ENCODE results near the gene MISP. TPM values are rescaled to one million over a fixed set of nuclear protein-coding genes. Genes with fewer than 3 reads are reported as not detected.
A peak's percentile ranks its signal among the peaks of the same experiment; 100 is the strongest.

Gene MISP
- total and polyA plus RNA-seq, 2 of the 13 experiments (the other 11 are each of a cell fraction or from before 2014, with no cell fraction given), result 0.67 to 1.3 TPM

GRCh38 chr19:778910-779653 lies 28.2 kb downstream of the MISP start (continued):
- TF ChIP-seq ZNF773 (CRISPR knock-in tag; IDR thresholded peaks at IDR 0.05; ENCODE audit: borderline replicate concordance) (0 out of 2 replicates have a peak, but pooled peaks have one; percentile 62), GABPA (IDR thresholded peaks at IDR 0.05; ENCODE audit: low read depth, low read length) (no peak), GABPA (CRISPR knock-in tag; IDR thresholded peaks at IDR 0.05; ENCODE audit: low read depth) (peak; percentile 28; the same call in 1 of the 2 replicates), TAF1 (CRISPR knock-in tag; IDR thresholded peaks at IDR 0.05) (peak; percentile 51; the same call in 1 of the 2 replicates), ZNF136 (CRISPR knock-in tag; IDR thresholded peaks at IDR 0.05; ENCODE audit: low read depth) (0 out of 2 replicates have a peak, but pooled peaks have one; percentile 72), ZNF275 (CRISPR knock-in tag; IDR thresholded peaks at IDR 0.05; ENCODE audit: borderline replicate concordance) (no peak), ZBTB14 (CRISPR knock-in tag; IDR thresholded peaks at IDR 0.05) (peak; percentile 44; the same call in 1 of the 2 replicates), ZNF34 (CRISPR knock-in tag; IDR thresholded peaks at IDR 0.05; ENCODE audit: borderline replicate concordance) (no peak), ZNF138 (CRISPR knock-in tag; IDR thresholded peaks at IDR 0.05; ENCODE audit: low read depth) (peak; percentile 67; the same call in 1 of the 2 replicates), MTA3 (CRISPR knock-in tag; IDR thresholded peaks at IDR 0.05) (no peak), POGK (CRISPR knock-in tag; conservative IDR thresholded peaks at IDR 0.05) (0 out of 2 replicates have a peak, but pooled peaks have one; percentile 47), NRL (CRISPR knock-in tag; IDR thresholded peaks at IDR 0.05; ENCODE audit: borderline replicate concordance) (peak; percentile 72; the same call in 1 of the 2 replicates), SOX6 (IDR thresholded peaks at IDR 0.05) (no peak), SOX6 (CRISPR knock-in tag; IDR thresholded peaks at IDR 0.05) (peak; percentile 64)
- TF ChIP-seq, protein P1, sequence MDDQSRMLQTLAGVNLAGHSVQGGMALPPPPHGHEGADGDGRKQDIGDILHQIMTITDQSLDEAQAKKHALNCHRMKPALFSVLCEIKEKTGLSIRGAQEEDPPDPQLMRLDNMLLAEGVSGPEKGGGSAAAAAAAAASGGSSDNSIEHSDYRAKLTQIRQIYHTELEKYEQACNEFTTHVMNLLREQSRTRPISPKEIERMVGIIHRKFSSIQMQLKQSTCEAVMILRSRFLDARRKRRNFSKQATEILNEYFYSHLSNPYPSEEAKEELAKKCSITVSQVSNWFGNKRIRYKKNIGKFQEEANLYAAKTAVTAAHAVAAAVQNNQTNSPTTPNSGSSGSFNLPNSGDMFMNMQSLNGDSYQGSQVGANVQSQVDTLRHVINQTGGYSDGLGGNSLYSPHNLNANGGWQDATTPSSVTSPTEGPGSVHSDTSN (CRISPR knock-in tag; IDR thresholded peaks at IDR 0.05; ENCODE audit: borderline replicate concordance), result peak; percentile 84; the same call in 1 of the 2 replicates
- TF ChIP-seq, protein P2, sequence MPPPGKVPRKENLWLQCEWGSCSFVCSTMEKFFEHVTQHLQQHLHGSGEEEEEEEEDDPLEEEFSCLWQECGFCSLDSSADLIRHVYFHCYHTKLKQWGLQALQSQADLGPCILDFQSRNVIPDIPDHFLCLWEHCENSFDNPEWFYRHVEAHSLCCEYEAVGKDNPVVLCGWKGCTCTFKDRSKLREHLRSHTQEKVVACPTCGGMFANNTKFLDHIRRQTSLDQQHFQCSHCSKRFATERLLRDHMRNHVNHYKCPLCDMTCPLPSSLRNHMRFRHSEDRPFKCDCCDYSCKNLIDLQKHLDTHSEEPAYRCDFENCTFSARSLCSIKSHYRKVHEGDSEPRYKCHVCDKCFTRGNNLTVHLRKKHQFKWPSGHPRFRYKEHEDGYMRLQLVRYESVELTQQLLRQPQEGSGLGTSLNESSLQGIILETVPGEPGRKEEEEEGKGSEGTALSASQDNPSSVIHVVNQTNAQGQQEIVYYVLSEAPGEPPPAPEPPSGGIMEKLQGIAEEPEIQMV (CRISPR knock-in tag; IDR thresholded peaks at IDR 0.05; ENCODE audit: low read depth), result 0 out of 2 replicates have a peak, but pooled peaks have one; percentile 56
- TF ChIP-seq, protein P3, sequence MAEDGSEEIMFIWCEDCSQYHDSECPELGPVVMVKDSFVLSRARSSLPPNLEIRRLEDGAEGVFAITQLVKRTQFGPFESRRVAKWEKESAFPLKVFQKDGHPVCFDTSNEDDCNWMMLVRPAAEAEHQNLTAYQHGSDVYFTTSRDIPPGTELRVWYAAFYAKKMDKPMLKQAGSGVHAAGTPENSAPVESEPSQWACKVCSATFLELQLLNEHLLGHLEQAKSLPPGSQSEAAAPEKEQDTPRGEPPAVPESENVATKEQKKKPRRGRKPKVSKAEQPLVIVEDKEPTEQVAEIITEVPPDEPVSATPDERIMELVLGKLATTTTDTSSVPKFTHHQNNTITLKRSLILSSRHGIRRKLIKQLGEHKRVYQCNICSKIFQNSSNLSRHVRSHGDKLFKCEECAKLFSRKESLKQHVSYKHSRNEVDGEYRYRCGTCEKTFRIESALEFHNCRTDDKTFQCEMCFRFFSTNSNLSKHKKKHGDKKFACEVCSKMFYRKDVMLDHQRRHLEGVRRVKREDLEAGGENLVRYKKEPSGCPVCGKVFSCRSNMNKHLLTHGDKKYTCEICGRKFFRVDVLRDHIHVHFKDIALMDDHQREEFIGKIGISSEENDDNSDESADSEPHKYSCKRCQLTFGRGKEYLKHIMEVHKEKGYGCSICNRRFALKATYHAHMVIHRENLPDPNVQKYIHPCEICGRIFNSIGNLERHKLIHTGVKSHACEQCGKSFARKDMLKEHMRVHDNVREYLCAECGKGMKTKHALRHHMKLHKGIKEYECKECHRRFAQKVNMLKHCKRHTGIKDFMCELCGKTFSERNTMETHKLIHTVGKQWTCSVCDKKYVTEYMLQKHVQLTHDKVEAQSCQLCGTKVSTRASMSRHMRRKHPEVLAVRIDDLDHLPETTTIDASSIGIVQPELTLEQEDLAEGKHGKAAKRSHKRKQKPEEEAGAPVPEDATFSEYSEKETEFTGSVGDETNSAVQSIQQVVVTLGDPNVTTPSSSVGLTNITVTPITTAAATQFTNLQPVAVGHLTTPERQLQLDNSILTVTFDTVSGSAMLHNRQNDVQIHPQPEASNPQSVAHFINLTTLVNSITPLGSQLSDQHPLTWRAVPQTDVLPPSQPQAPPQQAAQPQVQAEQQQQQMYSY (CRISPR knock-in tag; IDR thresholded peaks at IDR 0.05), result peak; percentile 99

All from HepG2 (cell line).